GM21576 (cell line): Measurements from ENCODE around the gene NFIX.

Source experiments
- ATAC-seq: cut with Tn5 transposase; IDR thresholded peaks from one replicate; pipeline ENCODE4 v1.9.1; 2021; ENCODE audit warnings: mild to moderate bottlenecking, moderate library complexity; ENCODE audit not compliant: unreplicated experiment

The NFIX gene

GRCh38 chr19:13053238-13053637, 58.0 kb downstream of the NFIX start:
- no peak for ATAC-seq

GRCh38 chr19:13053761-13054625, 58.7 kb downstream of the NFIX start:
- no peak for ATAC-seq

GRCh38 chr19:13054626-13055212, 59.4 kb downstream of the NFIX start:
- ATAC-seq = no peak

GRCh38 chr19:13055213-13056051, 60.2 kb downstream of the NFIX start:
- ATAC-seq = no peak

GRCh38 chr19:13056052-13056660, 60.9 kb downstream of the NFIX start:
- no peak for ATAC-seq

- ATAC-seq = no peak
These were observed 61.9 kb downstream of the NFIX start for GRCh38 chr19:13057147-13057572.

- ATAC-seq = no peak
These were observed 62.5 kb downstream of the NFIX start for GRCh38 chr19:13057744-13058143.

GRCh38 chr19:13058951-13059660, 63.8 kb downstream of the NFIX start:
- no peak for ATAC-seq

GRCh38 chr19:13060233-13060963, 65.1 kb downstream of the NFIX start:
- ATAC-seq = no peak

- ATAC-seq = peak; percentile 70
These were observed 66.0 kb downstream of the NFIX start for GRCh38 chr19:13060964-13061927.

- ATAC-seq = no peak
These were observed 67.0 kb downstream of the NFIX start for GRCh38 chr19:13062317-13062716.

- no peak for ATAC-seq
These were observed 68.3 kb downstream of the NFIX start for GRCh38 chr19:13063461-13064091.

- no peak for ATAC-seq
These were observed 68.8 kb downstream of the NFIX start for GRCh38 chr19:13064092-13064489.

- no peak for ATAC-seq
These were observed 71.0 kb downstream of the NFIX start for GRCh38 chr19:13066226-13066625.

GRCh38 chr19:13066933-13067807, 71.9 kb downstream of the NFIX start:
- ATAC-seq = no peak

GRCh38 chr19:13068085-13068846, 73.0 kb downstream of the NFIX start:
- no peak for ATAC-seq
